GM21619 (cell line): ENCODE results near the gene TMEM14A.

Source experiments
- ATAC-seq: cut with Tn5 transposase; IDR thresholded peaks from one replicate; pipeline ENCODE4 v1.9.1; 2021; ENCODE audit not compliant: unreplicated experiment

The TMEM14A gene, protein sequence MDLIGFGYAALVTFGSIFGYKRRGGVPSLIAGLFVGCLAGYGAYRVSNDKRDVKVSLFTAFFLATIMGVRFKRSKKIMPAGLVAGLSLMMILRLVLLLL

DNA sequence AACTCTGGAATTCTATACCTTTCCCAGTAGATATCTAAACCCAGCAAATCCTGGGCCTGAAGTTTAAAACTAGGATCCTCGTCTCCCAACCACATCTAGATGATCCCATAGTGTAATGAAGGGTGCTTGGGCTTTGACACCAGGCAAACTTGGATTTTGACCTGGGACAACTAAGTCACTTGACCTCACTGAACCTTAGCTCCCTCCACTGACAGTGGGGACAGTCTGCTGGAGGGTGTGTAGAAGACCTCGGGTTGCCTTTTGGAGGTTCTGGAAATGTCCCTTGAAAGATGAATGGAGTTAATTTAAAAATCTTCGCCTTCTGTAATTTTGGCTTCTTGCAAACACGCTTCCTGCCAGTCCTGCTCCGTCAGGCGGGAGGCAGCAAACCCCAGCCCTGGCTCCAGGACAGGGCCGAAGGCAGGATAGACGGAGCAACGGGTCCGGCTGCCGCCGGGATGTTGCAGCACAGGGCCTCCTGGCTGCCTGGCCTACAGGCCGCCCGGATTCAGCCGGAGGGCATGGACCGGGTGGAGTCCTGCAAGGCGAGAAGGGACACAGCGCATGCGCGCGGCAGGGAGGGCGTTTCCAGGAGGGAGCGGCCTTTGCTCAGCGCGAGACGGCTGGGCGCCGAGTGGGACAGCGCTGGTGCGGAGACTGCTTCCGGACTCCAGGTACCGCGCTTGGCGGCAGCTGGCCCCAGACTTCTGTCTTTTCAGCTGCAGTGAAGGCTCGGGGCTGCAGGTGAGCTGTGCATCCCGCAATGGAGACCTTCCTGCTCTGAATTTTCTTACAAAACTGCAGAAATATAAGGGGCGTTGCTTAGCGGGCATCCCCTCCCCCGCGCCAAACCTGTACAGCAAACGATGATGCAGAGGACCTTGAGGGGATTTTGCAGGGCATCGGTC is at the start of gene TMEM14A:
Gene TMEM14A (plus strand): TSS at position 612 of the 908 bp plus-strand sequence. CDS start 5,990 bp downstream, outside the sequence.
- peak; percentile 97 for ATAC-seq

DNA sequence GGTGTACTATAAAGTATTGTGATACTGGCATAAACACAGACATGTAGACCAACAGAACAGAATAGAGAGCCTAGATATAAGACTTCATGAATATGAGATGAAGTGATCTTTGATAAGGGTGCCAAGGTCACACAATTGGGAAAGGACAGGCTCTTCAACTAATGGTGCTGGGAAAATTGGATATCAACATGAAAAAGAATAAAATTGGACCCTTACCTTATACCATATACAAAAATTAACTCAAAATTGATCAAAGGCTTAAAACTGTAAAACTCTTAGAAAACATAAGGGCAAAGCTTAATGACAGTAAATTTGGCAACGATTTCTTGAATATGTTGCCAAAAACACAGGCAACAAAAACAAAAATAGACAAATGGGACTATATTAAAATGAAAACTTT is 49.3 kb upstream of the TMEM14A start:
- ATAC-seq, result no peak

DNA sequence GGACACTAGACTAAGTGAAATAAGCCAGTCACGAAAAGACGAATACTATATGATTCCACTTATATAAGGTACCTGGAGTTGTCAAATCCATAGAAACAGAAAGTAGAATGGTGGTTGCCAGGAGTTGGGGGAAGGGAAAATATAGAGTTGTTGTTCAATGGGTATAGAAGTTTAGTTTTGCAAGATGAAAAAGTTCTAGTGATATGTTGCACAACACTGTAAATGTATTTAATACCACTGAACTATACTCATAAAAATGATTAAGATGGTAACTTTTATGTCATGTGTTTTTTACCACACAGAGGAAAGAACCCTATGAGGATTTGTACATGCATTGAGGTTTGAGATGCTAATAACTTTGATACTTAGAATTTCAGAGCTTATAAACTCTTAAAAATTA is 48.1 kb upstream of the TMEM14A start:
- ATAC-seq, result no peak

DNA sequence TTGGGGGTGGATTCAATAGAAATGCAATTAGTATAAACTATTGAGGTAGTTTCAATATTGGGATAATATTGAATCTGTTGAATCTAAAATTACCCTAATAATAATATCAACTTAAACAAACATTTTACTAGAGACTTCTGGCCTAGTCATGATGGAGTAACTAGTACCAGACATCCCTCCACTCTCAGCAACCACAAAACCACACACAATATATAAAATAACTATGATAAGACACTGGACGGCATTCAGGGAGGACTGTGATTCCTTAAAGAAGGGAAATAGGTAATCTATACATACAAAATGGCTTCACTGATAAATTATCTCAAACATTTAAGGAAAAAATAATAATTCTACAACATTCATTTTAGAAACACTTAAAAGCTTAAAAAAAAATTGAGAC is 38.9 kb upstream of the TMEM14A start:
- no peak for ATAC-seq

DNA sequence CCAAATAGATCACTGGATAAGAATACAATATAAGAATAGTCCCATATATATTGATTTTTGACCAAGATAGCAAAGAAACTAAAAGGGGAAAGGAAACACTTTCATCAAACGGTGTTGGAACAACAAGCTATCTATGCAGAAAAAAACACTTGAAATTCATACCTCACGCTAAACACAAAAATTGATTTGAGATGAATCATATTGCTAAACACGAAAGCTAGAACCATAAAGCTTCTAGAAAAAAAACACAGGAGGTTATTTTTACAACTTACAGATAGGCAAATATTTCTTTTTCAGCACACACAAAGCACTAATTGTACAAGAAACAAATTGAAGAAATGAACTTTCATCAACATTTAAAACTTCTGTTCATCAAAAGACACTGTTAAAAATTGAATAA is 36.7 kb upstream of the TMEM14A start:
- ATAC-seq, result no peak

DNA sequence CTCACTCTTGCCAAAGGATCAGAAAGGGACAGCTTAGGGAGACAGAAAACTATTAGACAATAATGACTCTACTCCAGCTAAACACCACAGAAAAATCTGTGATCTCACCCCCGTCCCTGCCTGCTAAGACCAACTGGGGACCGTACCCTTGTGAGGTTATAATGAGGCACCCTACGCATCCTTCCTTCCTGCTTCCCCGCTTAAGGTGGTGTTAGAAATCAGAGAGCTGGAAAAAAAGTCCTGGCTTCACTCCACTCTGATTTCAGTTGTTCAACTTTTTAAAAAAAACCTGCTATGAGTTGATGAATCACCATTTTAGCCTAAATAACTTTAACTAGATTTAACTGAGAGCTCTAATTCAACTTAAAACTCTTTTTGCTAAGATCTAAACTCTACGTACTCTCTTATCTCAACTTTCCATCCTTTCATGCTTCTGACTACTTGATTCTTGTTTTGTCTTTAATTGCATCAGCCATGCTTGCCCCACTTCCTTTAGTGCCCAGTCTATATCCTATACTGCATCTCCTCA is 35.8 kb upstream of the TMEM14A start:
- ATAC-seq, result no peak

DNA sequence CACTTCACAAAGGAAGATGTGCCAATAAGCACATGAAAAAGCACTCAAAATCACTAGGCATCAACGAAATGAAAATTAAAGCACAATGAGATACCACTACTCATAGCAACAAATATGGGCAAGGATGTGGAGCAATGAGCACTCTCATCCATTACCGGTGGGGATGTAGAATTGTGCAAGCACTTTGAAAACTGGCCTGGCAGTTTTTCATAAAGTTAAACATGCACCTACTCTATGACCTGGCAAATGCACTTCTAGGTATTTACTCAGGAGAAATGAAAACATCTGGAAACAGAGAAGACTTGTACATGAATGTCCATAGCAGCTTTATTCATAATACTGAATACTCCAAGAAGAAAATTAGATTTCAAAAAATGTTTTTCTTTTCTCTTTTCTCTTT is 34.1 kb upstream of the TMEM14A start:
- ATAC-seq, result no peak

DNA sequence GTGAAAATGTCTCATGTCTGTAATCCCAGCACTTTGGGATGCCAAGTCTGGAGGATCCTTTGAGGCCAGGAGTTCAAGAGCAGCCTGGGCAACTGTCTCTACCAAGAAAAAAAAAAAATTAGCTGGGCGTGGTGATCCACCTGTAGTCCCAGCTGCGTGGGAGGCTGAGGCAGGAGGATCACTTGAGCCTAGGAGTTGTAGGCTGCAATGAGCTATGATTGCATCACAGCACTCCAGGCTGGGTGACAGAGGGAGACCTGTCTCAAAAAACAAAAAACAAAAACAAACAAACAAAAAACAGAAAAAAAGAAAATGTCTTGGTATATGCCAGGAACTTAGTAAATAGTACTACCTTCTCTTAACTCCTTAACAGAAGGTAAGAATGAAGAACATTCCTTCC is 31.4 kb upstream of the TMEM14A start:
- no peak for ATAC-seq

DNA sequence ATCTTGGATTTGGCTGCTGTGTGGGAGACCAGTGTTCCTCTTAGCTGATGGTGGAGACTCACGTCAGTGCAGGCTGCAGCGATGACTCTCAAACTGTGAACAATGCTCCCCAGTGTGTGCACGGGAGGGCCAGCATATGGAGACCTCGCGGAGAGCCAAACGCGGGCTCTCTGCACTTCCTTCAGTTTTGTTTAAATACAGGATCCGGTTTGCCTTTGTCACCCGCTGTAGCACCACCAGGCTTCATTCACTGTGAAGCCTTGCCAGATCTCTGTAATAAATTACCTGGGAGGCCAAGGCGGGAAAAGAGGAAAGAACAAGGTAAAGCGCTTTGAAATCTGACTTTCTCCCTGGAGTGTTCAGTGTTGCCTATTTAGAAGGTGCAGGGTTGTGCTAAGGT is 30.7 kb upstream of the TMEM14A start:
- no peak for ATAC-seq

DNA sequence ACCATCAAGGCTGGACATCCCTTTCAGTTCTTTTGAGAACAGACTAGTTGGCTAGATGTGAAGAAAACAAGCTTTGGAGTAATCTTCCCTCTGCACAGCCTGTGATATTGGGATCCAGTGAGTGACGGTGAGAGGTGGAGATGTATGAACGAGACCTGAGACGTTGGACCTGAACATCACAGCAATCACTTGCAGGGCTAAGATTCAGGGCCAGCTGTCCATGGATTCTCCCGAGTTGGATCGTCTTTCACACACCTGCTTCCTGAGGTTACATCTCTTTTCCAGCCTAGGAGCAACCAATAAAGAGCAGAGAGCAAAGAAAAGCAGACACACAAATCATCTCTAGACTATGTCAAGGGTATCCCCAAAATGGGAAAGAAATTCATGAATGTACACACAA is 30.0 kb upstream of the TMEM14A start:
- no peak for ATAC-seq

DNA sequence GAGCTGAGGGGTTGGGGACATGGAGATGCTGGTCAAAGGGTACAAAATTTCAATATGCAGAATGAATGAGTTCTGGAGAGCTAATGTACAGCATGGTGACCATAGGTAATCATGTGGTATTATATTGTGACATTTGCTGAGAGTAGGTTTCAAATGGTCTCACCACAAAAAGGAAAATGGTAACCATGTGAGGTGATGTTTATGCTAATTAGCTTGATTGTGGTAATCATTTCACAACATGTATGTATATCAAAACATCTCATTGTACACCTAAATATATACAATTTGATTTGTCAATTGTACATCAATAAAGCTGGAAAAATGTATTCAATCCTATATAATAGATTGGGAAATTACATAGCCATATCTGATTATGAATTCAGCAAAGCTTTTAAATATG is 29.5 kb upstream of the TMEM14A start:
- ATAC-seq, result no peak

DNA sequence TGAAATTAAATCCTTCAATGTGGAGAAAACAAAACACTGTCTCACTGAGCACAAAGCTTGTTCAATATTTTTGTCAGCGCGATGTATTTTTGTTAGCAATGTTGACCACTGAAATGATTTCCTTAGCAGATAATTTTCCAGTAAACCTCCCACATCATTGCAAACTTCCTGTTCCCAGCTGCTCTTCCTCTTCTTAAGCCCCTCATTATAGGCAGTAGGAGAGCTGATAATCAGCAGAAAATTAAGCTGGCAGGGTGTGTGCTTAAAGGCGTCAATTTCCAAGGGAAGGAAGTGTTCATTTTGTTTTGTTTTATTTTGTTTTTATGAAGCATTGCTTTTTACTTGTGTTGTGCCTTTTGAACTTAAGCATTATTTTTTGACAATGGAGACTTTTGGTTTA is 29.1 kb upstream of the TMEM14A start:
- ATAC-seq, result no peak

DNA sequence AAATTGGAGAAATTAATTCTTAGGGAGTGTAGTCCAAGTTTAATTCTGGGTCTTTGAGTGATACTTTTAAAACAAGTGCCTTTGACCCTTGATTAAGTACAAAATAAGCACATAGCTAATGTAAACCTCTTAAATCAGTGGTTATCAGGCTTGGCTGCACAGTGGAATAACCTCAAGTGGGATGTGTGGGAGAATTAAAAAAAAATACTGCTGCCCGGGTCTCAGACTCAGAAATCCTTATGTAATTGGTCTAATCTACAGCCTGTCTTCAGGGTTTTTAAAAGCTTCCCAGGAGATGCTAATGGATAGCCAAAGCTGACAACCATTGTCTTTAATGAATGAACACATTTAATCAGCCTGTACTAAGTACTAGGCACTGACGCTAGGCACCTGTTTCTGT is 28.5 kb upstream of the TMEM14A start:
- ATAC-seq, result no peak

DNA sequence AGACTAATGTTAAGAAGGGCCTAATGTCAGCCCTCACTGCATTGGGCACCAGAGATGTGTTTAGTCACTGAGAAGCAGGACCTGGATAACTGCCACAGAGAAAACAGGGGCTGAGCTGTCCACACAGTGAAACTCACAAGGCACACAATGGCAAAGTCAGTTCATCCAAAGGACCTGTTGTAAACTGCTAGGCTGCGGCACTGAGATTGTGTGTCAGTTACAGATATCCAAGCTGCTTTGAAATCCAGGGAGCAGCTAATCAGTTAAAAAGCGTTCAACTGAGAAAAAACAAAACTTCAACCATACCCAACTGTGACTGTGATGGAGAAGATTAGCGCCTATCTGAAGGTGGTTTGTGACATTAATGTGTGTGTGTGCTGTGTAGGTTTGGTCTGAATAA is 27.8 kb upstream of the TMEM14A start:
- no peak for ATAC-seq

DNA sequence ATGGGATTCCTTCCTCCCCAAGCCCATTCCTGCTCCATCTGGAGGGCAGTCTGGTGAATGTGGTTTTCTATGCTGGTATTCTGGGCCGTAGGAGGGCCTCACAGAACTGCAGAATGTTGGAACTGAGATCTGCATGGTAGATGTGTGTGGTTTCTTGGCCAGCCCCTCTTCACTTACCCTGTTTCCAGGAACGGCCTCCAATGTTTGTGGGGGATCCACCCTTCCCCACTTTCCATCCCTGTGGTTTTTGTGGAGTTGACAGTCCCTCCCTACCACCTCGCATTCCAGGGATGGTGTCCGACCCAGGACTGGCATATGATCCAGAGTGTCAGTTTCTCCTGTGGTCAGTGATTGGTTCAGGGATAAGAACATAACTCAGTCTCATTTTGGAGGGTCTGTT is 26.7 kb upstream of the TMEM14A start:
- ATAC-seq, result no peak

DNA sequence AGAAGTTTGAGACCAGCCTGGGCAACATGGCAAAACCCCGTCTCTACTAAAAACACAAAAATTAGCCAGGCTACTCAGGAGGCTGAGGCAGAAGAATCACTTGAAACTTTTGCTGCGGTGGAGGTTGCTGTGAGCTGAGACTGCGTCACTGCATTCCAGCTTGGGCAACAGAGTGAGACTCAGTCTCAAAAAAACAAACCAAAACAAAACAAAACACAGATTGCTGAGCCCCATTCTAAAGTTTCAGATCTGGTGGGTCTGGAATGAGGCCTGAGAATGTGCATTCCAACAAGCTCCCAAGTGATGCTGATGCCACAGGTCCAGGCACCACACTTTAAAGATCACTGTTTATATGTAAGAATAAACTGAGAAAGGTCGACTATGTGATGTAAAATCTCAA is 24.9 kb upstream of the TMEM14A start:
- no peak for ATAC-seq

DNA sequence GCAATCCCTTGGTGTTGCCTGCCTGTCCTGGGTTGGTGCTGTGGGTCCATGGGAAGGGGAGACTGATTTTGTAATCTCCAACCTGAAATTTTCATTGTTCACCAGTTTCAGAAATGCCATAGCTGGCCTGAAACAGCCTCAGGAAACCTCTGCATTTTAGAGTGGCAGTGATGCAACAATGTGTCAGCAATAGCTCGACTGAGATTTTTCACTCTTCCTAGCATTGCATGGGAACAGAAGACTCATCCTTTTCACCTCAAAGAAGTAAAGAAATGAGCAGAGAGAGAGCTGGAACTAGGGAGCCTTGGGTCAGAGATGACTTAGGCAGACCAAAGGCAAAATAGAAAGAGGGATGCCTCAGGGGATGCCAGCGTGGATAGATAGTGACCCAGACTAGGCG is 23.7 kb upstream of the TMEM14A start:
- ATAC-seq, result no peak

DNA sequence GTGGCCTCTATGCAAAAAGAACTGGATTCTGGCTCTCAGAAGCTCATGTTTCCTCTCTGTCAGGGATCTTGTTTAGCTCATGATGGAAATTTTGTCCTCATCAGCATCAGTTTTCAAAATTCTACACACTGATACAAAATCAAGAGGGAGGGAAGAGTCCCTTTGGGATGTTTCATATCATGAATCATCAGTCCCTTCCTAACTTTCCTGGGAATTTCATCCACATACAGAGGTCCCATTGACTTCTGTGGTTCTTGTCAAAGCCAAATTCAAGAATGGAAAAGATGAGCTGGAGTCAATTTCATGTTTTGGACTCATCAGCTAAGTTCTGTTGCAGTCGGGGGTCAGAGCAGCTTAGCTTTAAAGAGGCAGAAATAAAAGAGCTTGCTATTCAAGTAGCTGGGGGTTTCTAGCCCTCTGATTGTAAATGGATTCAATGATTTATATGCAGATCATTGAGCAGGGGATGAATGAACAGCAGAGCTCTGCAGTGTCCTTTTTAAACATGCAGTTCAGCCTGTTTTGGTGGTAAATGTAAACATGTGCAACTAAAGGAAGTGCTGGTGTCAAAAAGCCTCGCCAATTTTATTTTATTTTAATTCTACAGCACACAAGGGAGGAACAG is 21.3 kb upstream of the TMEM14A start:
- ATAC-seq, result no peak

DNA sequence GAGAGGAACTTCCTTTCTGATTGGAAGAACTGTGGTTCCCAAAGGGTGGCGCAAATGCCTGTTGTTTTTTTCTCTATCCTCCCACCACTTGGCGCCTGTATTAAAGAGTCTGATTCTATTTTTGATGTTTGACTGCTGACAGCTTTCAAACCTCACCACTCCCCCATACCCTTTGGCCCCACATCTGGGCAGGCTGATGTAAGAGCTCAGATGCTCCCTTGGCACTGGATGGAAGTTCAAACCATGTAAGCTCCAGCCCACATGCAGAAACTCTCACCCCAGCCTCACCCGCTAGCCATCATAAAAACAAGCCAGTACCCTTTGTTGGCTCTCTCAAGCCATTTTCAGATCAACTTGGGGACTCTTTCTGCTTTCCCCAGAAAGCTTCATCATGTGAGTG is 20.0 kb upstream of the TMEM14A start:
- no peak for ATAC-seq

DNA sequence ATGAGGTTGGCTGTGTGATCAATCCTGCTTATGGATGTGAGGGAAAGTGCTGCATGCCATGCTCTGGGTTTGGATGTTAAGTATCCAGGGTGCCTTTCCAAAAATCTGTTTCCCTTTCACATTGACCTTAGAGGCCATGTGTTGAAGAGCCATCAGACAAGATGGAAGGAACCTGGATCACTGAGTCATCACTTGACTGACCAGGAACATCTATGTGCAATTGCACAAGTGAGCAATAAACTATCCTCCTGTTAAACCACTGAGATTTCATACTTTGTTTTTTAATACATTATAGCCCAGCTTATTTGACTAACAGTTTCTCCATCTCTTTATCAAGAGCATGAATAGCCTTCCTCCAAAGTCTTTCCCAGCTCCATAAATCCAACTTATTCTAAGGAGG is 17.8 kb upstream of the TMEM14A start:
- ATAC-seq, result no peak

DNA sequence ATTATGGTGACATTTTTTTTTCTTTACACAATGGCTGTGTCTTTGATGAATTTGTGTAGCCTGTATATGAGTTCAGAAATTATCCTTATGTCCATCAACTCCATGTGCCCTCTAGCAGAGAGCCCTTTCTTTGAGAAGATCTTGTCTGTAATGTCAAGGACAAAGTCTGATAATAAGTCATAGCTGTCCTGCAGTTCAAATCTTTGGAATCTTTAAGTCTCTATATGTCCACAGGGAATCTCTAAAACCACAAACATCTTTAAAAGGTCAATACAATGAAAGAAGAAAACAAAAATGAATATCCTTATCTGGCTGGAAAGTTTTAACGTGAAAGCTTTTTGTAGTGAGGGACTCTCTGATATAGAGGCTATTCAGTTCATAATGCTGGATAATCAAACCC is 16.9 kb upstream of the TMEM14A start:
- no peak for ATAC-seq

DNA sequence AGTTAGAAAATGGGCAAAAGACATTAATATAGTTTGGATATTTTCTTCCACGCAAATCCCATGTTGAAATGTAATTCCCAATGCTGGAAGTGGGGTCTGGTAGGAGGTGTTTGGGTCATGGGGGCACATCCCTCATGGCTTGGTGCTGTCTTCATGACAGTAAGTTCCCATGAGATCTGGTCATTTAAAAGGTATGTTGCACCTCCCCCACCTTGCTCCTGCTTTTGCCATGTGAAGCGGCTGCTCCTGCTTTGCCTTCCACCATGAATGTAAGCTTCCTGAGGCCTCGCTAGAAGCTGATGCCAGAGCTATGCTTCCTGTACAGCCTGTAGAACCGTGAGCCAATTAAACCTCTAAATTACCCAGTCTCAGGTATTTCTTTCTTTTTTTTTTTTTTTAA is 16.3 kb upstream of the TMEM14A start:
- ATAC-seq, result no peak
